ENCODE measurements around the gene SMAD3.

DNA sequence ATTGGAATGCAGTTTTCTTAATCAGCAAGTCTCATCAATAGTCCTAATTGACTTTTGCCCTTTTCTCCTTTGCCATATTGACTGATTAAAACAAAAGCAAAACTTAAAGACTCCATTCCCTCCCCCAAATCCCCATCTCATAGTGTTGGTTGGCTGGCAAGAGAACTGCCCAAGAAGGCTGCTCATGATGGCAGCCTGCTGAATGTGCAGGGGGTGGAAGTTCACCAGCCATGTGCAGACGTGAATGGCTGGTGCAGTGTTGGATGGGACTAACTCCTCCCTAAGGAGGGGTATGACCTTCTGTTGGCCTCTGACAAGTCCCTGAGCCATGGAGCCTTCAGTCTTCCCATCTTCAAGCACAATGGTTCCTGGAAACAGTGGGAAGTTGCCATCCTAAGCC, 7.0 kb downstream of the SMAD3 start:
- no peak for TF ChIP-seq POLR2A (IDR thresholded peaks at IDR 0.05; ENCODE audit: low read depth, low read length)
- no peak for TF ChIP-seq POLR2AphosphoS5 (IDR thresholded peaks at IDR 0.05; ENCODE audit: low read depth, low read length)

All from GM12892 (cell line).